Skeletal muscle satellite cell (primary cell): Measurements from ENCODE around the gene PCMTD2.

Experiments used
- H3K27me3 ChIP-seq: 2 replicates; pipeline ENCODE4 v1.7.0; 2013; ENCODE audit warnings: low read length; ENCODE audit not compliant: control insufficient read depth, insufficient read depth
- H3K36me3 ChIP-seq: 2 replicates; pipeline ENCODE4 v1.7.0; 2013; ENCODE audit warnings: mild to moderate bottlenecking, control low read depth, low read length; ENCODE audit not compliant: insufficient read depth
- H3K4me1 ChIP-seq: 2 replicates; pipeline ENCODE4 v1.7.0; 2013; ENCODE audit warnings: low read length; ENCODE audit not compliant: control insufficient read depth, insufficient read depth
- H3K4me2 ChIP-seq: 2 replicates; pipeline ENCODE4 v1.7.0; 2013; ENCODE audit warnings: mild to moderate bottlenecking, low read length
- H3K4me3 ChIP-seq: 2 replicates; pipeline ENCODE4 v1.7.0; 2013; ENCODE audit warnings: low read length
- H3K9ac ChIP-seq: 2 replicates; pipeline ENCODE4 v1.7.0; 2013; ENCODE audit warnings: mild to moderate bottlenecking, low read depth, low read length, moderate library complexity
- H3K9me3 ChIP-seq: replicated peaks from 2 replicates; pipeline ENCODE4 v1.7.0; 2013; ENCODE audit warnings: mild to moderate bottlenecking, control low read depth, low read length

PCMTD2 gene

GRCh38 chr20:64225828-64226598 is 29.5 kb upstream of the PCMTD2 start:
- Histone ChIP-seq H3K9ac (no peak overlapping the region), H3K4me2 (no peak overlapping the region), H3K27me3 (no peaks in the 10 kb centered on the region), H3K4me3 (no peak overlapping the region), H3K36me3 (no peaks in the 10 kb centered on the region), H3K4me1 (peaks cover 38% of the 10 kb centered on the region), H3K9me3 (no peaks in the 10 kb centered on the region)

GRCh38 chr20:64226686-64227580 is 28.6 kb upstream of the PCMTD2 start:
- Histone ChIP-seq H3K9me3 (no peaks in the 10 kb centered on the region), H3K4me1 (peaks cover 33% of the 10 kb centered on the region), H3K27me3 (no peaks in the 10 kb centered on the region), H3K36me3 (no peaks in the 10 kb centered on the region), H3K4me3 (no peak overlapping the region), H3K4me2 (no peak overlapping the region), H3K9ac (no peak overlapping the region)

GRCh38 chr20:64228086-64228653 is 27.4 kb upstream of the PCMTD2 start:
- H3K36me3 ChIP-seq = no peaks in the 10 kb centered on the region
- H3K27me3 ChIP-seq = no peaks in the 10 kb centered on the region
- no peak overlapping the region for H3K4me2 ChIP-seq
- H3K9me3 ChIP-seq = no peaks in the 10 kb centered on the region
- no peak overlapping the region for H3K4me3 ChIP-seq
- H3K4me1 ChIP-seq = peaks cover 21% of the 10 kb centered on the region
- H3K9ac ChIP-seq = no peak overlapping the region

GRCh38 chr20:64228751-64229506 is 26.6 kb upstream of the PCMTD2 start:
- Histone ChIP-seq H3K4me3 (no peak overlapping the region), H3K4me1 (peaks cover 13% of the 10 kb centered on the region), H3K36me3 (no peaks in the 10 kb centered on the region), H3K4me2 (no peak overlapping the region), H3K9ac (no peak overlapping the region), H3K27me3 (no peaks in the 10 kb centered on the region), H3K9me3 (no peaks in the 10 kb centered on the region)

- no peak overlapping the region for H3K4me2 ChIP-seq
- no peaks in the 10 kb centered on the region for H3K9me3 ChIP-seq
- no peak overlapping the region for H3K4me3 ChIP-seq
- H3K4me1 ChIP-seq = peaks cover 9% of the 10 kb centered on the region
- H3K36me3 ChIP-seq = no peaks in the 10 kb centered on the region
- H3K27me3 ChIP-seq = no peaks in the 10 kb centered on the region
- no peak overlapping the region for H3K9ac ChIP-seq
These were observed 26.0 kb upstream of the PCMTD2 start for GRCh38 chr20:64229507-64230061.

GRCh38 chr20:64230461-64231145 is 24.9 kb upstream of the PCMTD2 start:
- Histone ChIP-seq H3K27me3 (no peaks in the 10 kb centered on the region), H3K36me3 (no peaks in the 10 kb centered on the region), H3K9me3 (no peaks in the 10 kb centered on the region), H3K9ac (no peak overlapping the region), H3K4me1 (no peaks in the 10 kb centered on the region), H3K4me2 (no peak overlapping the region), H3K4me3 (no peak overlapping the region)

GRCh38 chr20:64231621-64232550 is 23.7 kb upstream of the PCMTD2 start:
- H3K4me2 ChIP-seq = no peak overlapping the region
- H3K9me3 ChIP-seq = no peaks in the 10 kb centered on the region
- H3K9ac ChIP-seq = no peak overlapping the region
- no peaks in the 10 kb centered on the region for H3K4me1 ChIP-seq
- no peaks in the 10 kb centered on the region for H3K36me3 ChIP-seq
- H3K4me3 ChIP-seq = no peak overlapping the region
- H3K27me3 ChIP-seq = peaks cover under 1% of the 10 kb centered on the region

- Histone ChIP-seq H3K9me3 (no peaks in the 10 kb centered on the region), H3K4me1 (no peaks in the 10 kb centered on the region), H3K4me2 (no peak overlapping the region), H3K36me3 (no peaks in the 10 kb centered on the region), H3K9ac (no peak overlapping the region), H3K4me3 (no peak overlapping the region), H3K27me3 (peaks cover 7% of the 10 kb centered on the region)
These were observed 22.8 kb upstream of the PCMTD2 start for GRCh38 chr20:64232794-64233193.

- Histone ChIP-seq H3K4me1 (no peaks in the 10 kb centered on the region), H3K27me3 (peaks cover 13% of the 10 kb centered on the region), H3K9ac (no peak overlapping the region), H3K4me2 (no peak overlapping the region), H3K9me3 (no peaks in the 10 kb centered on the region), H3K4me3 (no peak overlapping the region), H3K36me3 (no peaks in the 10 kb centered on the region)
These were observed 21.8 kb upstream of the PCMTD2 start for GRCh38 chr20:64233725-64234124.

- no peak overlapping the region for H3K9ac ChIP-seq
- H3K4me2 ChIP-seq = no peak overlapping the region
- no peak overlapping the region for H3K4me3 ChIP-seq
- no peaks in the 10 kb centered on the region for H3K36me3 ChIP-seq
- H3K4me1 ChIP-seq = no peaks in the 10 kb centered on the region
- H3K9me3 ChIP-seq = no peaks in the 10 kb centered on the region
- peaks cover 19% of the 10 kb centered on the region for H3K27me3 ChIP-seq
These were observed 21.2 kb upstream of the PCMTD2 start for GRCh38 chr20:64234291-64234791.
